G401 (cell line): ENCODE results near the gene CKM. TPM values are rescaled to one million over a fixed set of nuclear protein-coding genes. Genes with fewer than 3 reads are reported as not detected.

Experiments
- DNase-seq: peaks from one replicate; pipeline ENCODE4 v3.0.0-alpha.2; 2015; ENCODE audit warnings: low spot score
- in situ Hi-C: cut with HindIII; loops from 2 replicates; pipeline ENCODE4 v1.10.0; 2016; ENCODE audit warnings: low sequenced_read_pairs, mixed read lengths
- total RNA-seq: library from RNA; depleted of rRNA; stranded (reverse); fragments of >200 nt; shearing (Covaris generic); gene quantifications from 2 replicates; pipeline ENCODE4 v1.2.3, GENCODE V29; 2014; rRNA removed

Gene CKM
- 8.1 and 9.7 TPM in 2 replicates for total RNA-seq

DNA sequence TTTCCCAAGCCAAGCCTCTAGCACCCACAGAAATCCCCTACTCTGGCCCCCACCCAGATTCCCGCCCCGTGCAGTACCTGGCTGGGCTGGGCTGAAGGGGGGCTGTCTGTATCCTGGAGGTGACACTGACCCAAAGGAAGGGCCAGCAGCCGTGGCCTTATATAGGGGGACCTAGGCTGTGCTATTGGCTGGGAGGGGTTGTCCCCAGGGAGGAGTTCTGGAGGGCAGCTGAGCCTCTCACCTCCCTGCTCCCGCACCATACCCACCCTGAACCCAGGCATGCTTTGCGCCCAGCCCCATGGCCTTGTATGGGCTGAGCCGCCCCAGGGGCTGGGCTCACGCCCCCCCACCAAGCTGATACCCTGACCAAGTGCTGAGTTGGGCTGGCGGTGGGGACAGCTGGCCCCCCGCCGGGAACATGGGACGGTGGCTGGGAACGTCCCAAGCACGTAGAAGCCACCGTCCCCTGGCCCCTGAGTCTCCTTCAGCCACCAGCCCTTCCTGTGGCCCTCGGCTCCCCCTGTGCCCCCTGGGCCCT lies at the start of gene CKM:
Gene CKM (minus strand): TSS at position 132 of the 538 bp plus-strand sequence. CDS start 3,162 bp downstream, outside the sequence.
- DNase-seq = no peak

DNA sequence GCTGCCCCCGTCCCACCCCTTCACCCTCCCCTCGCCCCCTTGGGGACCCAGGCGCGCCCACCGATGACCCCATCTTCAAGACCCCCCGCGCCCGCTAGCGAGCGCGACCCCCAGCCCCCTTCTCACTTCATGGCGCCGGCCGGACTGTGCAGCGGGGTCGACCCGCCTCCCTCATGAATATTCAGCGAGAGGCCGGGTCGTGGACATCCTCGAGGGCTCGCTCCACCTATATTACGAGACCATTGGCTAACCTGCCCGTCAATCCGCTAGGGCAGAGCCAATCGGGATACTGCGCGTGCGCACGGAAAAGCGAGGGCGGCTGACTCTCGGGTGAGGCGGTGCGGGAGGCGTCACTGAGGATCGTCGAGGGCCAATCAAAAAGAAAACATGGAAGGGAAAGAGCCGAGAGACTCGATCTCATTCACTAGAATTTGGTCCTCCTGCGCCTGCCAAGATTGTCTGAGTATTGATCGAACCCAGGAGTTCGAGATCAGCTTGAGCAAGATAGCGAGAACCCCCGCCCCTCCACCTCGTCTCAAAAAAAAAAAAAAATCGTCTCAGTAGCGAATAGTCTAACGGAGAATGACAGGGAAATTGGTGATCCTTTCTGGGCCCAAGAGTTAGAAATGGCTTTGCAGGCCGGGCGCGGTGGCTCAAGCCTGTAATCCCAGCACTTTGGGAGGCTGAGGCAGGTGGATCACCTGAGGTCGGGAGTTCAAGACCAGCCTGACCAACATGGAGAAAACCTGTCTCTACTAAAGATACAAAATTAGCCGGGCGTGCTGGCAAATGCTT lies 47.9 kb upstream of the CKM start, which contains the start of gene ERCC2:
Gene ERCC2 (minus strand): TSS at position 164 of the 795 bp plus-strand sequence. CDS start 33 bp downstream, at position 131.
- peak; percentile 98 for DNase-seq
- in situ Hi-C loops = no loop called here

More for the DNA sequence above, at the start of gene CKM:
- in situ Hi-C loops = no loop called here

DNA sequence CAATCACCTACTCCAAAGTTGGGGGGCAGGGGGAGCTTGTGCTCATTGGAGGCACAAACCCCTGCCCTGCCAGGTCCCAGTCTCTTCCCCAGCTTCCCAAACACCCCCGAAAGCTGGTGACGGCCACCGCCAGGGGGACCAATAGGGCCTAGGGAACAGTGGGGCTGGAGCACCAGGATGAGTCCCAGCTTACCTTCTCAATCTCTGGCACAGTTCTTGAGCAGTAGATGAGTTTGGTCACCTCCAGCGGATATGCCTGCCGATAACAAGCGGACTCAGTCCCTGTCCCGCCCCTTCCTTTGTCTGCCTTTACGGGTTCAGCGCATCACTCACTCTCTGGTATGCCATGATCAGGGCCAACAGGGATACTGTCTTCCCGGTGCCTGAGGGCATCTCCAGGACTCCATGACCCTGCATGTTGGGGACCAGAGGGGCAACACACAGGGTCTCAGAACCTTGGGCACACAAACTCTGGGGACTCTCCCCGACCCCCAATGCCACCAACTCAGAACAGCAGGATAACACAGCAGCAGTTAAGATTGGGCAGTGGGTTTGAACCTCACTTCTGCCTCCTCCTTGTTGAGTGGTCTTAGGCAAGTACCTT lies 46.2 kb upstream of the CKM start:
- in situ Hi-C loops = no loop called here
- DNase-seq = no peak

DNA sequence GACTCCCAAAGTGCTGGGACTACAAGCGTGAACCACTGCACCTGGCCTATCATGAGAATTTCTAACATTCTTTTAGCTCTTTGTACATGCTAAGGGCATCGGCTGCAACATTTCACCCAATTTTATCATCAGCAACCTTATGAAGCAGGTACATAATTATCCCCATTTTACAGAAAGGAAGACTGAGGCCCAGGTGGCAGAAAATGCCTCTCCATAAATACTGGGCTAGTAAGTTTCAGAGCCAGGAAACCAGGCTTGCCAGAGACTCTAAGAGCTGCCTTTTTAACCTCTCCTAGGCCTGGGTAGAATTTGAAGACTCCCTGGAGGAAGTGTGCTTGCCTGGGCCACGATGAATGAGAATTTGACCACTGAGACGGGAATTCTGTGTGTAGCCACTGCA lies 45.5 kb upstream of the CKM start:
- in situ Hi-C loops = no loop called here
- DNase-seq = no peak

DNA sequence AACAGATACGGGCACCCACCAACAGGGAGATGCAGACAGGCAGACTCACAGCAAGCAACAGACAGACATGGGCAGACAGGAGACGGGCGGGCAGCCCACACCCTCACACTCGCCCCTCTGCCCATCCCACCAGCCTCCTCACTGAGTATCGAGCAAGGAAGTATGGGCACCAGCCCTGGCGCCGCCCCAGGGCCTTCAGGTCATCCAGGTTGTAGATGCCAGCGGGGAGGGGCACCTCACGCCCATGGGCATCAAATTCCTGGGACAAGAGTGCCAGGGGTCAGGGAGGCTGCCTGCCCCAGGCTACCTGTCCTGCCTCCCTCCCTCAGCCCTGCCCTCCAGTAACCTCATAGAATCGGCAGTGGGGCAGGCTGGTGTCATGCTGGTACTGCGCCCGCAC lies 42.0 kb upstream of the CKM start:
- in situ Hi-C loops = no loop called here
- no peak for DNase-seq

DNA sequence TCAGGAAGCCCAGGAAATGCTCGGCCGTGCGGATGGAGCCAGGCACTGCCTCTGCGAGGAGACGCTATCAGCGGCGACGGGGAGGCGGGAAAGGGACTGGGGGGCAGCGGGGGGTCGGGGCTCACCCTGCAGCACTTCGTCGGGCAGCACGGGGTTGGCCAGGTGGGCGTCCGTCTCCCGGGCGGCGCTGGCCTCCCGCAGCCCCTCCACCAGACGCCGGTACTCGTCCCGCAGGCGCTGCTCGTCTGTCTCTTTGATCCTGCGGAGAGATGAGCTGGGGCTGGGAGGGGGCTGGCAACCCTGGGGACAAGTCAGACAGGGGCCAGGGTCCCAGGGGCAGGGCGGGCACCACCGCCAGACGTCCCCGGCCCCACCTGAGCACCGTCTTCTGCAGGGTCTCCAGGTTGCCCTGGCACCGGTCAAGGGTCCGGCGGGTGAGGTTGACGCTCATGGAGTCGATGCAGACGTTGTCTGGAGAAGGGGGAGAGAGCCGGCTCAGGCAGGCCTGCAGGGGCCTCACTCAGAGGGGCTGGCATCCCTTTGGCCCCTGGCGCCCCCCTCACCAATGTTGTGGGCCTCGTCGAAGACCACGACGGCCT lies 41.3 kb upstream of the CKM start:
- in situ Hi-C loops = no loop called here

DNA sequence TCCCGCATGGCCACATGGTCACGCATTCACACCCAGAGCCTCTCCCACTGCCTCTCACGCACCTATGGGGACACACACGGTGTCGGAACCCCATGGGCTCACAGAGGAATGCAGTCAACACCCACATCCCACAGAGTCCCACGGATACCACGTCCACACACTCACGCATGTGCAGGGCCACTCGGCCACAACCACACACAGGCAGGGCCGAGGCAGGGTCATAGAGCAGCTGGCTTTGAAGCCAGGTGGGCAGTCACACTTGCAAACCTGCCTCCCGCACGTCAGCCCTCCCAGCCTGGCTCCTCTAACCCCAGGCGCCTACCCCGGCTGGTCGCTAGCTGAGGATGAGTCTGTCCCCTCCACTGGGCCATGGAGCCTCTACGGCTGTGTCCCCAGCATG lies 39.6 kb upstream of the CKM start:
- in situ Hi-C loops = no loop called here
- DNase-seq = no peak

More for the DNA sequence above, 41.3 kb upstream of the CKM start:
- DNase-seq = no peak

DNA sequence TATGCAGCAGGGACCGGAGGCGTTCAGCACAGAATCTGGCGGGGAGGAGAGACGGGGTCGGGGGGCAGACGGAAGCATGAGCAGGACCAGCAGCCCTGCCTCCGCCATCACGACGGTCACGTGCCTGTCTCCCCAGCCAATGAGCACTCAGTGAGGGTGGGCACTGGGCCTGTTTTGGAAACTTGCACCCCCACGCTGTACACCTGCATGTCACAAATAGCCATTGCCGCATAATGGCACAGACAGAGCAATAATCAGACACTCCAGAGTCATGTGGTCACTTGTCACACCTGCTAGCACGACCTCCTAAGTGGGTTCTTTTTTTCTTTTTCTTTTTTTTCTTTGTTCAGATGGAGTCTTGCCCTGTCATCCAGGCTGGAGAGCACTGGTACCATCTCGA lies 38.9 kb upstream of the CKM start:
- in situ Hi-C loops = no loop called here
- DNase-seq = no peak

DNA sequence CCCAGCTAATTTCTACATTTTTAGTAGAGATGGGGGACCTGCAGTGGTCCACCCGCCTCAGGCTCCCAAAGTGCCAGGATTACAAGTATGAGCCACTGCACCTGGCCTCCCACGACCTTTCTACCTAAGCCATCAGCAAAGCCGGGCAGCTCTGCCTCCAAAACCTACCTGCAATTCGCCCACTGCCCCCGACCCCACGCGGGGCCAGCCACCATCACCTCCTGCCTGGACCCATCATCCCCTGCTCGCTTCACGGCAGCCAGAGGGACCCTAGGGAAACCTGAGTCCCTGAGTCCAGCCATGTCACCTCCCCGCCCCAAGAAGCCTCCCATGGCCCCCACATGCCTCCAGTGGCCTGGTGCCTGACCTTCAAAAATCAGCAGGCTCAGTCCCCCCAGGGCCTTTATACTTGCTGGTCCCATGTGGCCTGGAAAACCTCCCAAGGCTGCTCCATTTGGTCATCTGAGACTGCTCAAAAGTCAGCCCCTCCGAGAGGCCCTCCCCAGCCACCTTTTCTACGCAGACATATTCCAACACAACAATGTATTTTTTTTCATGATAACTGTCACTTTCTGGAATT lies 35.6 kb upstream of the CKM start:
- in situ Hi-C loops = no loop called here
- DNase-seq = no peak

DNA sequence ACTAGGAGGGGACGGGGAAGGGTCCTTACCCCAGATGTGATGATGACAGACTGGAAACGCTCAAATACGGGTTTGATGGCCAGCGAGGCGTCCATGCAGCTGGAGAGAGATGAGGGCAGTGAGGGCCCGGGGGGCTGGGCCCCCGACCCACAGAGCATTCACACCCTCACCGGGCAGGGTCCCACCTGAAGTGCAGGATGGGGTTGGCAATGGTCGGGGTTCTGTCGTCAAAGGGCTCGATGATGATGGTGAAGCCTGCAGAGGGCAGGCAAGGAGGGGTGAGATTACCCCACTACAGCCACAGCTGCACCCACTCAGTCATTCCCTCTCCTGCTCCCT lies 34.7 kb upstream of the CKM start:
- in situ Hi-C loops = no loop called here
- no peak for DNase-seq

DNA sequence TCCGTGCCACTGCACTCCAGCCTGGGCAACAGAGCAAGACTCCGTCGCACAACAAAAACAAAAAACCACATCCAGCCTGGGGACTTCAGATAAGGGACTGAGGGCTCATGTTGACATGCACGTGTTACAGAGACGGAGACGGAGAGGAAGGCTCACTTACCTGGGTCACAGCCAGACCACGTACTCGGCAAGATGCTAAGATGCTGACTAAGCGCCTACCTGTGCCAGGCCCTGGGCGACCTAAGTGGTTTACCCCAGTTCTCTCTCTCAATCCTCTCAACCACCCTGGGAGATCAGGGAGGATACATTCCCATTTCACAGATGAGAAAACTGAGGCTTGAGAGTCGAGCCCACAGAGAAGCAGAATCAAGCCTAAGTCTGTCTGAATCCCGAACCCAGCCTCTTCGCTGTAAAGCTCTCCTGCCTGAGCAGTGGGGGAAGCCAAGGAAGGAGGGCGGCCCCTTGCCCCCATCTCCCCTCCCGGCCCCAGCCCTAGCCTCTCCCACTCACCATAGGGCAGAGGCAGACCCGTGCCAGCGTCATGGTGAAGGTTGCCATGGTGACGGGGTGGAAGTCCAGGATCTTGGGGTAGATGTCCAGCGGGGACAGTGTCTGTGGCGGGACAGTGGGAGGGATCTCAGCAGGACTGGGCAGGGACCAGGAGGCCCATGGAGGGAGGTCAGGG lies 34.2 kb upstream of the CKM start:
- in situ Hi-C loops = no loop called here
- no peak for DNase-seq

DNA sequence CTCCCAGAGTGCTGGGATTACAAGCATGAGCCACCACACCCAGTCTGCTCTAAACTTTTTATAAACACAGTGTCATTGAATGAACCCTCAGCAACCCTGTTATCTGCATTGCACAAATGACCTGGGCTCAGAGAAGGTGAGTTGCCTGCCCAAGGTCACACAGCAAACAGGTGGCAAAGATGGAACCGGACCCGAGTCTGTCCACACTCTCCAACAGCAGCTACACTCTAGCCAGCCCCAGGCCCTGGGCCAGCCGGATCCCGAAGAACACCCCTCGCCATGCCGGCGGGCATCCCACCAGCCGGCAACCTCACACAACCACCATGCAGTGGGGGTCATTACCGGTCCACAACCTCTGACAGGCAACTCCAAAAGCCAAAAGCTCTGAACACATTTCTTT lies 33.2 kb upstream of the CKM start:
- in situ Hi-C loops = no loop called here
- no peak for DNase-seq

DNA sequence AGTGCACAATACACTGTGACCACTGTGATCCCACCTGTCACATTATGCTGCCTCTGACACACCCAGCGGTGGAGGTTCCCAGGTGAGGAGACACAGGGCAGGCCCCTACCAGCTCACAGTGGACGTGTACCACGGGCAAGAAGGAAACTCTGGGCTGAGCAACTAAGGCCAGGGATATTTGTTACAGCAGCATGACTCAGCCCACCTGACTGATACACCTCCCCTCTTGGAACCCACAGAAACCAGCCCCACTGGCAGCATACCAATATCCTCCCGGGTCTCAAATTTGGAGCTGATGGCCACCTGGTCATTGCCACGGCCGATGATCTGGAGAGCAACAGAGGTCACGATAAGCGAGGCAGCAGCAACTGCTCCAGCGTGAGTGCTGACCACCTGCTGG lies 32.7 kb upstream of the CKM start:
- in situ Hi-C loops = no loop called here
- DNase-seq = no peak

DNA sequence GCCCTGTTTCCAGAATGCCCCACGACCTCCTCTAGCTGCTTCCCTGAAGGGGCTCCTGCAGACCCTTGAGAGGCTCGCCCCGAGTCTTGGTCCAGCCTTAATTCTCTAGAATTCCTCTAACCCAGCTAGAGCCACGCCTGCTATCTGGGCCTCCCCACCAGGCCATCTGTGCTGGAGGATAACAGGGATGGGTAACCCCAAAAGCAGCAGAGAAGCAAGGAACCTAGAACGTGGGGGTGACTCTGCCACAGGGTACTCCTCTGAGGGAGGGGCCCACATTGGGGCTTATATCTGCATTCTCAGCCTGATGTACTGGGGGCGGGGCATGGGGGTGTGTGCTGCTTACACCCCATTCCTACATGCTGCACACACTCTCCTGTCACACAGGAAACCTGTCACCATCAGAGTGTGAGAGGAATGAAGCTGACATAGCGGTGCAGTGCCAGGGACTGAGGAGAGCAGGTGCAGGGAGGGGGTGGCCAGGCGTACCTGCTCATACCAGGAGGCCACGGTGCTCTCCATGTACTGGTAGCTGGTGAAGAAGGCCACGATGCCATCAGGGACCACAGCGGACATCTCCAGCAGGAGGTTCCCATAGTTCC lies 31.7 kb upstream of the CKM start:
- in situ Hi-C loops = no loop called here
- DNase-seq = no peak

DNA sequence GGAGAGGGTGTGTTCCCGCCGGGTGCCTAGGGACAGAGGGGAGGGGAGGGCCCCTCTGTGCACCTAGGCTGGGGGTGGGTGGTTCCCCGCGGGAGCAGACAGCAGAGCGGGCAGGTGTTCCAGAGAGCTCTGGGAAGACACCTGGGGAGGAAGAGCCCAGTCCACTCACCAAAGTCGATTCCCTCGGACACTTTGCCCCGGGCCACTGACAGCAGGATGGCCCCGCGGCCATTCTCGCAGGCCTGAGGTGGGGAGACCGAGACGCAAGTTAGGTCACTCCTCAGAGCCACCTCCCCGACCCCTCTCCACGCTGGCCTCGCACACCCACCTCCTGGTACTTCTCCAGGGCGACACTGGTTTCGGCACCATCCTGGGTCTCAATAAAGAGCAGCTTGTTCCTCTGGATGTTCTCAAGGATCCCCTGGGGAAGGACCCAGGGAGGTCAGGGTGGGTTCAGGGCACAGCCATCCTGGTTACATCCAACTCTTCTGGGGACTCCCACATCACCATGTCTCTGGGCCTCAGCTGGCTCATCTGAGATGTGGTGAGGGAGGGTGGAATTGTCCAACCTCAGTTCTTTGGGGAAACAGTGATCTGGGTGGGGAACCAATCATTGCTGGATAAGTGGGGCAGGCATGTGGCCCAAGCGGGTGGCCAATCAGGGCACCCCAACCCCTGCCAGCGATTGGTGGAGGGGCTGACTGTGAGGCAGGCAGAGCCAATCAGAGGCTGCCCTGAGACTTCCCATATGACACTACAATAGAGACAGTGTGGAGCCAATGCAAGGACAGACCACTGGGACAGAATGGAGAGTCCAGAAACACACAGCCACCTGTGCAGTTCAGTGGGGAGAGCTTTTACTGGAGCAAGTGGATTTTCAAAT lies 30.5 kb upstream of the CKM start:
- in situ Hi-C loops = no loop called here
- no peak for DNase-seq

DNA sequence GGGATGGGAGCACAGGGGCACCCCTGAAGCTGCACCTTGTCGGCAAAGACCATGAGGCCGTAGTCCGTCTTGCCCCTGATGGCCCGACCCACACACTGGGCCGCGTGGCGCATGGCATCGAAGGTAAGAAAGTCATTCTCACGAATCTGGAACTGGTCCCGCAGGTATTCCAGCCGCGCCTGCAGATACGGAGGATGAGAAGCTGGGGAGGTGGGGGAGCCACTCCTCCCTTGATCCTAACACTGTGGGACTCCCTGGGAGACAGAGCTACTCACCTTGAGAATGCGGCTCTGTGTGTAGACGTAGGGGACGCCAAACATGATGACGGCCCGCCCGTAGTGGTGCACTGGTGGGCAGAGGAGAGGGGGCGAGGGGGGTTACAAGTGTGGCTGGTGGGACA lies 29.8 kb upstream of the CKM start:
- no peak for DNase-seq
- in situ Hi-C loops = no loop called here

DNA sequence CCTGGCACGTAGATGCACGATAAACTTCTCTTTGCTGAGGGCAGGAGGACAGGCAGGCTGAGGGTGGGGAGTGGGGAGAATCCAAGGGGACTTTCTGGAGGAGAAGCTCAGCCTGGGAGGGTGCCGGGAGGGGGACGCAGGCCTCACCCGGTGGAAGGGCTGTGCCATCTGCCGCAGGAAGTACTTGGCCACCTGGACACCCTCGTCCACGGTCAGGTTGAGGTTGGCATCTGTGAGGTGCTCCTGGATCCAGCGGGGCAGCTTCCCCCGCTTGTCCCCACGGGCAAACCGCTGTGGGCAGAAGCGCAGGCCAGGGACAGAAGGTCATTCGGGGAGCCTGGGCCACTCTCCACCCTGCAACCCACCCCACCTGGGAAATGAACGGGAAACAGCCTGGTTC lies 29.4 kb upstream of the CKM start:
- in situ Hi-C loops = no loop called here
- no peak for DNase-seq

DNA sequence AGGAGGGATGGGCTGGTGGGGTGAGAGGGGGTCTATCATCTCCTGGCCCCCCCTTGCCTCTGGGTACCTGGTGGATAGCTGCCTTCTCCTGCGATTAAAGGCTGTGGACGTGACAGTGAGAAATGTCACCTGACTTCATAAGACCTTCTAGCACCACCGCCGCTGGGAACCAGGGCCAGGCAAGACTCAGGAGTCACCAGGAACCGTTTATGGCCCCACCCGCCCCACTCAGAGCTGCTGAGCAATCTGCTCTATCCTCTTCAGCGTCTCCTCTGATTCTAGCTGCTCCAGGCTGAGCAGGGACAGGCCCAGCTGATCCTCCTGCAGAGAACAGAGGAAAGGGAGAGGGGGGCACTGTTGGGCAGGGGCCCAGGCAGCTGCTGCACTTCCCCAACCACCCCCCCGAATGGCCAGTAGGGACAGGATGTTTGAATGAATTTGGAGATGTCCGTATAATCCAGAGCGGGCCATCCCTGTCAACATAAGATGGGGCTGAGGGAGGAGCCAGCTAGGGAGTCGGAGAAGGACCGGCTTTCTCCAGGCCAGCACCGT lies 28.8 kb upstream of the CKM start:
- in situ Hi-C loops = no loop called here
- DNase-seq = no peak
